ENCODE data around the gene REXO2. TPM values are rescaled to one million over a fixed set of nuclear protein-coding genes. Genes with fewer than 3 reads are reported as not detected.
A peak's percentile ranks its signal among the peaks of the same experiment; 100 is the strongest.

The REXO2 gene
- polyA plus RNA-seq, 3 donors: 99.0 to 129 (median 117) TPM

DNA sequence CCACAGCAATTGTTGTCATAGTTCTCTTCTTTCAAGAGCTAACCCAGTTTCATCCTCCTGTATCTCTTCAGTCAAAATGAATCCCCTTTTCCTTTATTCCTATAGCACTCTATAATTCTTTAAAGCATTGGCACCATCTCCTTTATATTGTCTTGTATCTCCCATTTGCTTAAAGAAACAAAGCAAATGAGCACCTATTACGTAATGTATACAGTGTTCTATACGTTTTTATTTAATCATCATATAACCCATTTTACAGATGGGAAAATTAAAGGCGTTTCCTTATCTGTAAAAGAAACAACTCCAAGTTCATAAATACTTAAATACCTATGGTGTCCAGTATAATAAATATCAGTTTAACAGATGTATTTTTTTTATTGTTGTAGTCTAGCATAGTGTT is 6.4 kb upstream of the REXO2 start:
- DNase-seq: no peak

DNA sequence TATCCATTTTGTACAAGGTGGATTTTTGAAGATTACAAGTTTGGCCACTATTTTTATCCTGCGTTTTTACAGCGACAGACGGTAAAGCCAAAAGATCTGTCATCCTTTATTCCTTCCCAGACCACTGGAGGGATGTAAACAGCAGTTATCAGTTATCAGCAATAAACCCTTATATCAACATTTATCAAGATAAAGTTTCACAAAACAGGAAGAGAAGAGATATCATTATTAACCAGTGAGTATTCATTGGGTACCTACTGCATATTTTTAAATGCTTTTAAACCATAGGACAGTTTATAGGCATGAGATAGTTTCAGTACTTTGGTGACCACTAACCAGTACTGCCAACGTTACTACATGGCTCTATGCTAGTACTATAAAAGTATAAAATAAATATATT is 5.9 kb upstream of the REXO2 start:
- DNase-seq: no peak

DNA sequence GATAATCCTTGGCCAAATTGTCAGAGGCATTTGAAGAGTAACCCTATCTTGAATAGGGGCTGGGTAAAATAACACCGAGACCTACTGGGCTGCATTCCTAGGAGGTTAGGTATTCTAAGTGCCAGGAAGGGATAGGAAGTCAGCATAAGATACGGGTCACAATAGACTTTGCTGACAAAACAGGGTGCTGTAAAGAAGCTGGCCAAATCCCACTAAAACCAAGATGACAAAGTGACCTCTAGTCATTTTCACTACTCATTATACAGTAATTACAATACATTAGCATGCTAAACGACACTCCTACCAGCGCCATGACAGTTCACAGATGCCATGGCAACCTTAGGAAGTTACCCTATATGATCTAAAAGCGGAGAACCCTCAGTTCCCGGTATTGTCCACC is 964 bp upstream of the REXO2 start:
- DNase-seq: no peak

DNA sequence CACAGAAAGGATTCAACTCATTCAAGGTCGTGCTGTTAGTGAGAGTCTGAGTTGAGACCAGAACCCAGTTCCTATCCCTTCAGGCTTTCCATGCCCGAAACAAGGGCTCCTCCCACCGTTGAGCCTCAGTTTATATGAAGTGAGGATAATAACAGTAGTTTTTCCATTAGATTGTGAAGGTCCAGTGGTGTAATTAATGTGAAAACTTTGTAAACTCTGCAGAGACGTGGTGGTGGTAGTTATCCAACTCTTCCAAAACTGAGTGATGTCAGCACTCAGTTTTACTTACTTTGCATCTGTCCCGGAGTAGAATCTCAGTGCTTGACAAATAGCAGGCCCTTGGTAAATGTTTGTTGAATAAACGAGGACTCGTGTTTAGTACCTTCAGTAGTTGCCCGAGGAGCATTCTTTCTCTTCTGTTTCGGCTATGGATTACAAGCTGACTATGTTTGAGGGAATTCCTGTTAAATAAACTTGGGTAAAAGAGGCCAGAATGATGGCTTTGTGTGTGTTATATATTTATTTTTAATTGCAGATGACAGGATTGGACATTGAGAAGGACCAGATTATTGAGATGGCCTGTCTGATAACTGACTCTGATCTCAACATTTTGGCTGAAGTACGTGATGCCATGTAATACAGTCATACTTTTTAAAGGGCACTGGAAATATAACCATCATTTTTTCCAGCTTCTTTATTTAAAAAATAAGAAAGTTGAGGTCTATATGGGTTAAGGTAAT is 1.0 kb downstream of the REXO2 start:
- peak; percentile 9 for DNase-seq

DNA sequence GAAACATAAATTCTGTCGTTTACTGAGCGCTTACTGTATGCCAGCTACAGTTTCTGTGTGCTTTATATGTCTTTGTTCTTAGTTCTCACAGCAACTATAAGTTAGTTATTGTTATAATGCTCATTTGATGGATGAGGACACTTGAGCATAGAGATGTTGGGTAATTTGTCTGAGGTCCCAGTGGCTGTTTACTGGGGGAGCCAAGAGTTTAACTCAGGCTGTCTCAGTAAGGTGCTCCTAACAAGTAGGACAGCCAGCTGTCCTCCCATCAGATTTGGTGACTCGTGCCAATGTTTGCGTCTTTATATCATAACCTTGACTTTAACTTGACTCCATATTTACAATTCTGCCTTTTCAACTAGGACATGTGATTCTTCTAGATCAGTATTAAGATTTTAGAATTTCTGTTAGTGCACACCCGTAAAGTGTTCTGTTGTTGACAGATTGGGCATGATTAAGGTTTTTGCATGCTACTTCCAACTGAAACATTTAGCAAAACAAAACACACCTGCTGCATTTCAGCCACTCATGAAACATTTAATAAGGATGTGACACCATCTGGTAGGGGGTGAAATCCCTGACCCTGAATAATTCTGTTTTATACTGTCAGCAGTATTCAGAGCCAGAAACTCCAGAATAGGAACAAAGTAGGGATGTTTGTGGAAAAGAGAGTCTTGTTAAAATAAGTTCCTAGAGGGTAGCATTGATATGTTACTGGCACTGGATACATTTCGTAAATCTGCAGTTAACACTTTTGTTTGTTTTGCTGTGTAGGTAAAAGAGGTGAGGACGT is 1.9 kb downstream of the REXO2 start:
- DNase-seq: no peak

DNA sequence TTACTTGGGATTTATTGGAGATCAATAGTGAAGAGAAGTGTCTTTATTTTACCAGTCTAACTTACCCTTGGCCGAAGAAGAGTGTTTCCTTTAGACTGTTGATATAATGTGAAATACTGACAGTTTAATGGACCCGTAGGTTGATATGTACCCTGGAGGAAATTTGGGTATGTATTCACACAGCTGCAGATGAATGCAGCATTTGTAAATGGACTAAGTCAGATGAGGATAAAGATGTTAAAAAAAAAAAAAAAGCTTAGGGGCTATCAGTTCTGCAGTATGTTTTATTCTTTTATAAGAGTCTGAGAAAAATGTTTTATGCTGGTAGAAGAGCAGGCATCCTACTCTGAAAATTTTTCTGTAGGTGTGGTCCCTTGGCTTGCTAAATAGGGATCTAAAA is 2.7 kb downstream of the REXO2 start:
- no peak for DNase-seq

DNA sequence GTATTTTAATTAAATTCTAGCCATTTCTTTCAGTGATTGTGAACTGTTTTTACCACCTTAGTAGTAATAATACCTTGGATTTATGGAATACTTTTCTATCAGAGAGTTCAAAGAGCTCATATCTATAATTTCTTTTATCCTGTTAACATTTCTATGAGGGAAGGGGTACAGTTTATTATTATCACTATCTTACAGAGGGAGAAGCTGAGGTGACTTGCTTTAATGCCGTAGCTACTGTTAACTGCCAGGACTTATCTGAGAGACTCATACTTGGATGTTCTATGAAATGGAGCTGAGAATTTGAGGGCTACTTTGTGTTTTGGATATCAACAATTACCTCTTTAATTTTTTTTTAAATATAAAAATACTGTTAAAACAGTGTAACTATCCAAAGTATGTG is 3.3 kb downstream of the REXO2 start:
- DNase-seq: no peak

DNA sequence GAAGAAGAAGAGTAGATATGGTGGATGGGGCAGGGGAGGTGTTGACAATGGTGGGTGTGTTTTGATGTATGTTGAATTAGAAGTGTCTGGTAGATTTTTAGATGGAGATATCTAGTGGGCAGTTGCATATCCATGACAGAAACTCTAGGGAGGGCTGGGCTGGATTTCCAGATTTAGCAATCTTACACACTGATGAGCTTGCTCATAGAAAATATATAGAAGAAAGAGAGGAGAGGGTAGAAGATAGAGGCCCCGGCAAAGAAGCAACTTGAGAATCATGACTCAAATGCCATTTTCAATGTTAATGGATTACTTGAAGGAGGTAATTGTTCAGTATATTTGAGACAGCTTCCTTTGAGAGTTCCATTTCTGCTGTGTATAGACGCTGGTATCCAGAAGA is 8.2 kb downstream of the REXO2 start:
- no peak for DNase-seq

DNA sequence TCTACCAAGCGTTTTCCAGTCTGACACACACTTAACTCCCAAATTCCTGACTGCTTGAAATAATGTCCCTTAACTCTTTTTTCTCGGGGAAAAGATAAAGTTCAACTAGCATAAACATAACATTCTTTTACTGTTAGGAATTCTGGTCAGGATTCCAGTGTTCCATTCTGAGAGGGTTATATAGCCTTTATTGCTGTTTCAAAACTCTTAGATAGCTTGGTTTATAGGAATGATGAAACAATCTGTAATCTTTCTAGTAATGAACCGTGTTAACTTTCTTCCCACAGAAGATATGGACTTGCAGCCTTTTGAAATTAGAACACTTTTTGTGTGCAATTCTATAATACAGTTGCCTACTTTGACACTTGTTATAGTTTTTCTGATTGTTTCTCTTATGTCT is 8.6 kb downstream of the REXO2 start:
- DNase-seq: no peak

DNA sequence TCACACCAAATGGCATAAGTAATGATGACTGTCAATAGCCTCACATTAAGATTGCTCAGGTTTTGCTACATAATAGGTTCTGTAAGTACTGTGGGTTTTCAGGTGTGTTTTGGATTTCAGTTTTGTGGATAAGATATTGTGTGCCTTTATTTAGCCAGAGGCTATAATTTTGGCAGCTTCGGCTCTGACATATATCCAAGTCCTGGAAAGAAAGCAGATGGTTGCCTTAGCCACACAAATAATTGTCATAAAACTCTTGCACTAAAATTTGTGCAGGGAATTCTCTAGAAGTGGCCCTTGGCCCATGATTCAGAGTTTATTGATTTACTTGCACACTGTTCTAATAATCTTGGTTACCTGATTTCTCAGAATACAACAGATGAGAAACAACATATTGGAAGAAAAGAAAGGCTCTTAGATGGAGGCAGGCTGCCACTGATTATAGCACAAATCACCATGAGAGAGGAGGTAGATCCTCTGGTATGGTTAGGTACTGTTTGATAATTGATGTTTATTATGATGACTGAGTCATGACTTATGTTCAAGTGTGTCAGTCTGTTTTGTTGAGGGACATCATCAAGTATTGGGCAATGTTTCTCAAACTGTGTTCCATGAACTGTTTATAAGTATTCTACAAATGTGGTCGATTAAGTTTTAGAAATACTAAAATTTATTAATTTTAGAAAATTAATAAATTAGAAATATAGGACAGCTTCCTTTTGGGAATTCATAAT is 9.6 kb downstream of the REXO2 start:
- DNase-seq: no peak

DNA sequence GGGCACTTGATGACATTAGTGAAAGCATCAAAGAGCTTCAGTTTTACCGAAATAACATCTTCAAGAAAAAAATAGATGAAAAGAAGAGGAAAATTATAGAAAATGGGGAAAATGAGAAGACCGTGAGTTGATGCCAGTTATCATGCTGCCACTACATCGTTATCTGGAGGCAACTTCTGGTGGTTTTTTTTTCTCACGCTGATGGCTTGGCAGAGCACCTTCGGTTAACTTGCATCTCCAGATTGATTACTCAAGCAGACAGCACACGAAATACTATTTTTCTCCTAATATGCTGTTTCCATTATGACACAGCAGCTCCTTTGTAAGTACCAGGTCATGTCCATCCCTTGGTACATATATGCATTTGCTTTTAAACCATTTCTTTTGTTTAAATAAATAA is 10.6 kb downstream of the REXO2 start:
- DNase-seq: no peak

DNA sequence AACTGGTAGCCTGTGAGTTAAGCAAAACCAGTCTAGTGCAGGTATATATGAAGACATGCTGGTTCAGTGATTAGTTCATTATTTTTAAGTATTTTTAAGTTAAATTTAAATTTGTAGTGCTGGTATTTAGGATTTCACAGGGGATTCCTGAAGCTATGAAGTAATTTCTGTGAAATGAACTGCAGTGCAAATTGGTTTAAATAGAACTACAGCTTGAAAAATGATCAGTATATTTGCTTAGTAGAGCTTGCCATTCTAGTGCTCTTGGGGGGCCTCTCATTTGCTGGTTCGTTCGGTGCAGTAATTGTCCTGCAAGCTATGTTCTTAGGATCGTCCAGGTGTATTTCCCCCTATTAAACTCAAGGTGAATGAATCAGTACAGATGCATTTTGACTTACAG is 13.1 kb downstream of the REXO2 start:
- no peak for DNase-seq

DNA sequence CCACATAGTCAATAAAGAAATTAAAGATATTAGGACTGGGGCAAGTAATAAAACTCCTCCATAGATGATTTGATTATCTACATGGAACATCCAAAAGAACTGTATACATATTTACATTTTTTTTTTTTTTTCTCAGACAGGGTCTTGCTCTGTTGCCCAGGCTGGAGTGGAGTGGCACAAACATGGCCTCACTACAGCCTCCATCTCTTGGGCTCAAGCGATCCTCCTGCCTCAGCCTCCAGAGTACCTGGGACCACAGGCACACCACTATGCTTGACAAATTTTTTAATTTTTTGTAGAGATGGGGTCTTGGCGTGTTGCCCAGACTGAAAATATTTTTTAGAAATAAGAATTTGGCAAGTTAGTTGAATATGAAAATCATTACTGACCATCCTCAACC is 24.7 kb downstream of the REXO2 start:
- DNase-seq: no peak

DNA sequence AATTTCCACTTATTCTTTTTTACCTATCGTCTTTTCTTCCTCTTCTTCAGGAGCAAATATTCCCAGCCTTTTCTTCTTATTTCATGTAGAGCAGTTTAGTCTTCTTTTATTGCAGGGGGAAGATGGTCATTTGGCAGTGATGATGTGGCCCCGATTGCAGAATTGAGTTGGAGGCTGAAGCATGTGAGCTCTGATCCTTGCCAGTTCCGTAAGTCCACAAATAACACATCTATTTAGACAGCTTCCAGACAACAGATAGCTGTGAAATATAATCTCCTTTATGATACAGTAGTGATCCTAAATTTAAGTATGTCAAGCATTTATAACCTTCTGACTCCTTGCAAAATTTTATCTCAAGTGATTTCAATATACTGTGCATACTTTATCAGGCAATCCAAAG is 27.5 kb downstream of the REXO2 start:
- no peak for DNase-seq

DNA sequence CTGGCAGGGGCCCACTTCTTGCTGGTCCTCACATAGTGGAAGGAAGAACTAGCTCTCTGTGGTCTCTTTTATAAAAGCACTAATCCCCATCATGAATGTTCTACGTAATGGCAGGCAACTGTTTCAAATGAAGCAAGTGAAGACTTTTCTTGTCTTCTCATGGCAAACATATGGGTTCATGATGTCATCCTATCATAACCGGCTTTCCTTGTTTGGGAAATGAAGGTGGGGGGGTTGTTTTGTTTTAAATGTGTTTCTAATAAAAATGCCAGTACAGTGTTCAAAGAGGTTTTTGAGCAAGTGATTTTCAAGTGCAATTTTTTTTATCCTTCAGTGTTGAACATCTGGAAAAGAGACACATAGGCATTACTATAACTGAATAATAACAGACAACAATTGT is 33.4 kb downstream of the REXO2 start:
- DNase-seq: no peak

DNA sequence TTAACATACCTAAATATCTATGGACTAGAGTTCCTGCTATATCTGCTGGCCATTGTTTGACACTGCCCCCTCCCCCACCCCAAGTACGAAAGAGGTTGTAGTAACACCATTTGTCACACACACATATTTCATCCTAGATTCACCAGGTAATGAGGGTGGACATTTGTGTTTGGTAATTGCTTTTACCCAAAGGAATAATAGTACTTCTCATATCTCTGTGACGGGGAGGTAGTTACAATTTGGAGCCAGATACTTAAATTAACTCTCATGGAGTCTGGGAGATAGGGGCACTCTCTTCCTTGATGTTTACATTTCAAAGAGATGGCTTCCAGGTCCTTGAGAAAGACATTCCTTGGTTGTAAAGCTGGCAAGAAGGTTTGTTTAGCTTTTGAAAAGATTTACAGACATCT is 38.7 kb downstream of the REXO2 start:
- DNase-seq: no peak

DNA sequence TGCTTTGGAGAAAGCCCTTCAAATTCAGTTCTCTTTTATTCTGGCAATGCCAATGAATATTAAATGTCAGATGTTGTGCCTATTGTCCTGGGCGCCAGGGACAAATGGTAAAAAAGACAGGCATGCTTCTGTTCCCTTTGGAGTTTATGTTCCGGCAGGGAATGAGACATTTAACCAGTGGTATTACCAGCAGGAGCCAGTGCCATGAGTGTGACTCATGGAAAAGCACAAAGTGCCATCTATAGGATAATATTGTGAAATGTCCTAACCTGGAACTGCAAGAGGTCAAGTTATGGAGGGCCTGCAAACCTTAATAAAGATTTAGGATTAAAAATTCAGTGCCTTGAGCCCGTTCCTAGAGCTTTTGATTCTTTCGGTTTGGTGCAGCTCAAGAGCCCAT is 39.5 kb downstream of the REXO2 start:
- DNase-seq: no peak

DNA sequence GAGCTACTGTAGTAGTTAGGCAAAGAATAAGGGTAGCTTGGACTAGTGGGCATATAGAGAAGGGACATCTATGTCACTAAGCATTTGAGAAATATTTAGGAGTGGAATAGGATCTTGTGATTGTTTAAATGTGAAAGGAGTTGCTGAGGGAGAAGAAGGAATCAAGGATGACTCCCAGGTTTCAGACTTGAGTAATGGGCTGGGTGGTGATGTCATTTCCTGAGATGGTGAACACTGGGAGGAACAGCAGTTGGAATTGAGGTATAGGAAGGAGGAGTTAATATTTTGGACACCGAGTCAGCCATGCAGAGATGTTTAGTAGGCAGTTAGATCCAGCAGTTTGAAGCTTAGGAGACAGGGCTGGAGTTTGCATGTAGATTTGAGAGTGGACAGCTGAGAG is 40.1 kb downstream of the REXO2 start:
- DNase-seq: no peak

DNA sequence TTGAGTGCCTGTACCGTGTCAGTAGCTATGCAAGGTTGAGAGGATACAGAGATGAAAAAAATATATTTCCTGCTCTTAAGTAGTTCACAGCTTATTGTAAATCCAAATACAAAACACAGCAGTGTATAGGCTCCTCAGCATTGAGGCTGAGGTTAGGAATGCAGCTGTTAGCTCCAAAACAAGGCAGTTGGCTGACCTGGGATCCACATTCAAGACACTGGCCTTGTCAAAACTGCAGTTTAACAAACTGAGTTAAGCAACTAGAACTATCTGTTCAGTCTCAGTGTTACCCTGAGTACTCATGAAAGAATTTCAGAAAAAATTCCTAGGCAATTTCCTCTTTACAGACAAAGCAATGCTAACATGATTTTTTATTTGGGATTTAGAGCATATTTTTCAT is 42.8 kb downstream of the REXO2 start:
- DNase-seq: no peak

DNA sequence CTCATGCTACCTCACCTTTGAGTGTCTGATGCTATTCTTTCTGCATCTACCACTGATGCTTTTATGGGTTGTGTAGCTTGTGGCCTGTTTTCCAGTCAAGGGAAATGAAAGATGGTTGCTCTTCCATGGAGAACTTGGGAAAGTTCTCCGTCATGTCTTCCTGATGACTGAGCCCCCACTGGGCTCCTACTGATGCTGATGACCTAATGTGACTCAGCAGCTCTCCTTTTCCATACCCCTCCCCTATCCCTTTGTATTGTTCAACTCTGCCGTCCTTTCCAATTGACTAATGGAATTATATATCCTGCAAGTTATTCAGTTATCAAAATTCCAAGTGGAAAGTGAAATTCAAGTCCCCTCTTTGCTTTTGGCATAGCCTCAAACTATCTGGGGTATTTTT is 44.7 kb downstream of the REXO2 start:
- DNase-seq: no peak

DNA sequence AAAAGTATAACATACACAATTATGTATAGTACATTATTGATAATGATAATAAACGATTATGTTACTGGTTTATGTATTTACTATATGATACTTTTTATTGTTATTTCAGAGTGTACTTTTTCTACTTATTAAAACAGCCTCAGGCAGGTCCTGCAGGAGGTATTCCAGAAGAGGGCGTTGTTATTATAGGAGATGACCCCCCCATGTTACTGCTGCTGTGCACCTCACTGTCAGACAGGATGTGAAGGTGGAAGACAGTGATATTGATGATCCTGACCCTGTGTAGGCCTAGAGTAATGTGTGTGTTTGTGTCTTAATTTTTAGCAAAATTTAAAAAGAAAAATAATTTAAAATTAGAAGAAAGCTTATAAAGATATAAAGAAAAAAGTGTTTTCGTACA is 57.6 kb downstream of the REXO2 start:
- no peak for DNase-seq

DNA sequence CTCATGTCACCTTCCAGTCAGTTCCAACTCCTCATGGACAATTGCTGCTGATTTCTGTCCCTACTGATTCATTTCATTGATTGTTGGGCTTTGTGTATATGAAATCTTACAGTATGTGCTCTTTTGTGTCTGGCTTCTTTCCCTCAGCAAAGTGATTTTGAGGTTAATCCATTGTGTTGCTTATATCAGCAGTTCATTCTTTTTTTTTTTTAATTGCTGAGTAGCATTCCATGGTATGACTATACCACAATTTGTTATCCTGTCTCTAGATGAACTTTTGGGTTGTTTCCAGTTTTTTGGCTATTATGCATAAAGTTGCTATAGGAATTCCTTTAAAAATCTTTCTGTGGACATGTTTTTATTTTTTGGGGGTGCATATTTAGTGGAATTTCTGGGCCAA is 60.5 kb downstream of the REXO2 start:
- no peak for DNase-seq
